H1 (cell line): ENCODE data around the gene UBE2V1. TPM values are rescaled to one million over a fixed set of nuclear protein-coding genes. Genes with fewer than 3 reads are reported as not detected.

Experiments
- CTCF ChIA-PET: fragments of 300-600 bp; sonication (Branson Sonifier 250); formaldehyde crosslinking; loops from one replicate; lab custom pipeline; 2021; ENCODE audit not compliant: partially characterized antibody; lab: Charles Lee
- POLR2A ChIA-PET: fragments of 300-600 bp; sonication (Branson Sonifier 250); formaldehyde crosslinking; loops from one replicate; lab custom pipeline; 2021; ENCODE audit warnings: inconsistent platforms; ENCODE audit not compliant: partially characterized antibody; lab: Charles Lee
- DNase-seq, 2 experiments: peaks; one replicate each; pipeline versions ENCODE4 v3.0.0 to v3.0.0-alpha.2; 2010 to 2022; ENCODE audit warnings: low spot score in 2 of 2, low read depth in 1 of 2, mixed read lengths in 1 of 2
- FAIRE-seq: peaks from 2 replicates; lab custom pipeline; 2011; peaks lifted over from hg19 to GRCh38; lab: Jason Lieb, UNC
- H2AFZ ChIP-seq: 2 replicates; pipeline ENCODE4 v1.8.1; 2012; ENCODE audit warnings: low read length, inconsistent platforms
- H2AK5ac ChIP-seq: 2 replicates; pipeline ENCODE4 v1.6.1; 2013; ENCODE audit warnings: low read depth, low read length
- H2BK120ac ChIP-seq: replicated peaks from 2 replicates; pipeline ENCODE3; 2013; ENCODE audit warnings: low read depth, low read length, inconsistent platforms
- H2BK12ac ChIP-seq: 2 replicates; pipeline ENCODE4 v1.6.1; 2013; ENCODE audit warnings: low read depth, low read length
- H2BK15ac ChIP-seq: 2 replicates; pipeline ENCODE4 v1.6.1; 2013; ENCODE audit warnings: low read length
- H2BK20ac ChIP-seq: 2 replicates; pipeline ENCODE4 v1.6.1; 2013; ENCODE audit warnings: low read length
- H2BK5ac ChIP-seq: 2 replicates; pipeline ENCODE4 v1.6.1; 2013; ENCODE audit warnings: low read depth, low read length
- H3K14ac ChIP-seq: 2 replicates; pipeline ENCODE4 v1.6.1; 2013; ENCODE audit warnings: inconsistent platforms; ENCODE audit not compliant: insufficient read length
- H3K18ac ChIP-seq: 2 replicates; pipeline ENCODE4 v1.6.1; 2013; ENCODE audit warnings: low read length; ENCODE audit errors: extremely low read depth
- H3K23ac ChIP-seq: 2 replicates; pipeline ENCODE4 v1.6.1; 2013; ENCODE audit warnings: inconsistent platforms; ENCODE audit not compliant: insufficient read length
- H3K23me2 ChIP-seq: 2 replicates; pipeline ENCODE4 v1.6.1; 2013; ENCODE audit warnings: low read depth, low read length
- H3K27ac ChIP-seq: 2 replicates; pipeline ENCODE4 v1.6.1; 2011; ENCODE audit warnings: low read depth, low read length, inconsistent platforms
- H3K27me3 ChIP-seq, 4 experiments: replicated peaks in 1 of 4; 1 replicate in 1 of 4; 2 replicates in 3 of 4; pipeline versions ENCODE4 v1.6.1 to v1.8.1; 2011 to 2013; ENCODE audit warnings: low read length in 3 of 4, mild to moderate bottlenecking in 3 of 4, inconsistent platforms in 2 of 4, mixed read lengths in 2 of 4, moderate library complexity in 1 of 4; ENCODE audit not compliant: control insufficient read depth in 3 of 4, insufficient read depth in 3 of 4; ENCODE audit errors: extremely low read depth in 1 of 4
- H3K36me3 ChIP-seq, 4 experiments: 2 replicates each; pipeline versions ENCODE4 v1.6.1 to v1.8.1; 2011 to 2013; ENCODE audit warnings: mild to moderate bottlenecking in 4 of 4, low read length in 3 of 4, moderate library complexity in 2 of 4, control low read depth in 1 of 4, inconsistent platforms in 1 of 4; ENCODE audit not compliant: insufficient read depth in 4 of 4, control insufficient read depth in 2 of 4
- H3K4ac ChIP-seq: replicated peaks from 2 replicates; pipeline ENCODE3; 2013; ENCODE audit warnings: low read length, low read depth, mixed read lengths, inconsistent platforms; ENCODE audit not compliant: insufficient read length
- H3K4me1 ChIP-seq, 4 experiments: replicated peaks in 1 of 4; 1 replicate in 1 of 4; 2 replicates in 3 of 4; pipeline versions ENCODE4 v1.6.1 to v1.8.1; 2011 to 2013; ENCODE audit warnings: low read length in 3 of 4, inconsistent platforms in 2 of 4, mixed read lengths in 1 of 4; ENCODE audit not compliant: insufficient read depth in 4 of 4, control insufficient read depth in 3 of 4
- H3K4me2 ChIP-seq, 2 experiments: 2 replicates each; pipeline versions ENCODE4 v1.6.1 to v1.8.1; 2011 to 2013; ENCODE audit warnings: low read depth in 2 of 2, low read length in 2 of 2, control low read depth in 1 of 2, inconsistent platforms in 1 of 2, mild to moderate bottlenecking in 1 of 2; ENCODE audit not compliant: insufficient read depth in 1 of 2
- H3K4me3 ChIP-seq, 4 experiments: fragments of 200-600, 300-600 bp in 1 of 4; sonication (generic), shearing (Covaris generic), sonication (Bioruptor Twin) in 1 of 4; 2 replicates each; pipeline versions ENCODE4 v1.5.1 to v1.8.1; 2011 to 2016; ENCODE audit warnings: low read length in 4 of 4, low read depth in 3 of 4, control low read depth in 2 of 4, inconsistent platforms in 2 of 4, mild to moderate bottlenecking in 2 of 4, mixed read lengths in 1 of 4, moderate library complexity in 1 of 4; ENCODE audit not compliant: insufficient read depth in 2 of 4; ENCODE audit errors: extremely low read depth in 1 of 4
- H3K56ac ChIP-seq: replicated peaks from 2 replicates; pipeline ENCODE3; 2013; ENCODE audit warnings: low read depth, mild to moderate bottlenecking, mixed read lengths, low read length, inconsistent platforms; ENCODE audit not compliant: insufficient read length
- H3K79me1 ChIP-seq: 2 replicates; pipeline ENCODE4 v1.6.1; 2013; ENCODE audit warnings: low read depth, low read length, control low read depth
- H3K79me2 ChIP-seq, 2 experiments: 2 replicates each; pipeline versions ENCODE4 v1.6.1 to v1.8.1; 2012 to 2013; ENCODE audit warnings: low read length in 2 of 2, mild to moderate bottlenecking in 2 of 2, inconsistent platforms in 1 of 2; ENCODE audit not compliant: insufficient read depth in 2 of 2, control insufficient read depth in 1 of 2
- H3K9ac ChIP-seq, 4 experiments: replicated peaks in 1 of 4; 1 replicate in 1 of 4; 2 replicates in 3 of 4; pipeline versions ENCODE4 v1.6.1 to v1.8.1; 2011 to 2013; ENCODE audit warnings: low read depth in 3 of 4, low read length in 3 of 4, control low read depth in 2 of 4, mild to moderate bottlenecking in 2 of 4, moderate library complexity in 2 of 4, inconsistent platforms in 1 of 4; ENCODE audit errors: extremely low read depth in 1 of 4
- H3K9me3 ChIP-seq, 2 experiments: 2 replicates each; pipeline versions ENCODE4 v1.6.1 to v1.8.1; 2012 to 2013; ENCODE audit warnings: mild to moderate bottlenecking in 2 of 2, moderate library complexity in 2 of 2, control low read depth in 1 of 2, inconsistent platforms in 1 of 2, low read depth in 1 of 2, low read length in 1 of 2, mixed read lengths in 1 of 2; ENCODE audit not compliant: insufficient read depth in 2 of 2
- H4K20me1 ChIP-seq, 2 experiments: replicated peaks in 1 of 2; 2 replicates each; pipeline versions ENCODE3 to v1.8.1; 2011 to 2013; ENCODE audit warnings: inconsistent platforms in 2 of 2, low read length in 2 of 2, mild to moderate bottlenecking in 1 of 2; ENCODE audit not compliant: insufficient read depth in 2 of 2, control insufficient read depth in 1 of 2
- H4K5ac ChIP-seq: 2 replicates; pipeline ENCODE4 v1.6.1; 2013; ENCODE audit warnings: low read length, low read depth, mixed read lengths, inconsistent platforms; ENCODE audit not compliant: insufficient read length
- H4K8ac ChIP-seq: 2 replicates; pipeline ENCODE4 v1.8.0; 2013; ENCODE audit warnings: mild to moderate bottlenecking, moderate library complexity, low read length, inconsistent platforms; ENCODE audit not compliant: insufficient read depth; ENCODE audit errors: extremely low read depth
- H4K91ac ChIP-seq: replicated peaks from 2 replicates; pipeline ENCODE3; 2013; ENCODE audit warnings: low read length, mixed read lengths, inconsistent platforms; ENCODE audit not compliant: insufficient read length
- BCL11A ChIP-seq, 2 experiments: IDR thresholded peaks; one replicate each; pipeline ENCODE4 v1.6.1; 2011; ENCODE audit warnings: low read depth in 2 of 2, low read length in 2 of 2, mild to moderate bottlenecking in 2 of 2
- CTBP2 ChIP-seq: IDR thresholded peaks from 2 replicates; pipeline ENCODE4 v1.7.0; 2011; ENCODE audit warnings: borderline replicate concordance, mild to moderate bottlenecking, moderate library complexity, mixed read lengths, low read length; ENCODE audit not compliant: insufficient read depth, insufficient read length
- KDM4A ChIP-seq: IDR thresholded peaks from one replicate; pipeline ENCODE4 v1.7.1; 2012; ENCODE audit warnings: low read depth, mild to moderate bottlenecking, moderate library complexity, low read length, inconsistent platforms; ENCODE audit not compliant: severe bottlenecking
- KDM5A ChIP-seq: fragments of 200-600 bp; IDR thresholded peaks from 2 replicates; pipeline ENCODE4 v1.7.1; 2012; ENCODE audit warnings: mild to moderate bottlenecking, low read length, inconsistent platforms, mixed read lengths
- MAFK ChIP-seq: IDR thresholded peaks from 2 replicates; pipeline ENCODE4 v1.6.1; 2012; ENCODE audit warnings: low read depth, mild to moderate bottlenecking, improper control_type of control experiment, low read length
- POLR2A ChIP-seq, 2 experiments: IDR thresholded peaks; 1 replicate in 1 of 2; 2 replicates in 1 of 2; pipeline ENCODE4 v1.6.1; 2011; ENCODE audit warnings: low read depth in 2 of 2, low read length in 2 of 2, mild to moderate bottlenecking in 2 of 2; ENCODE audit errors: control extremely low read depth in 1 of 2
- RAD21 ChIP-seq, 2 experiments: IDR thresholded peaks in 1 of 2; conservative IDR thresholded peaks in 1 of 2; 2 replicates each; pipeline ENCODE4 v1.6.1; 2011; ENCODE audit warnings: low read depth in 2 of 2, low read length in 2 of 2, improper control_type of control experiment in 1 of 2, inconsistent platforms in 1 of 2, mild to moderate bottlenecking in 1 of 2, moderate library complexity in 1 of 2
- SIRT6 ChIP-seq: IDR thresholded peaks from one replicate; pipeline ENCODE4 v1.7.1; 2012; ENCODE audit warnings: low read length, inconsistent platforms
- SP2 ChIP-seq: IDR thresholded peaks from 2 replicates; pipeline ENCODE4 v1.6.1; 2012; ENCODE audit warnings: mild to moderate bottlenecking, low read length, inconsistent platforms
- SP4 ChIP-seq: IDR thresholded peaks from 2 replicates; pipeline ENCODE4 v1.6.1; 2012; ENCODE audit warnings: low read length, inconsistent platforms
- SUZ12 ChIP-seq: fragments of 200-600 bp; sonication (generic); IDR thresholded peaks from 2 replicates; pipeline ENCODE4 v1.6.1; 2012; ENCODE audit warnings: mild to moderate bottlenecking, inconsistent platforms, low read length, moderate library complexity, mixed read lengths
- TBP ChIP-seq: IDR thresholded peaks from 2 replicates; pipeline ENCODE4 v1.6.1; 2011; ENCODE audit warnings: low read depth, low read length, improper control_type of control experiment
- ZNF274 ChIP-seq: IDR thresholded peaks from 2 replicates; pipeline ENCODE4 v1.7.0; 2012; ENCODE audit warnings: low read length, borderline replicate concordance; ENCODE audit errors: extremely low read depth
- WGBS, 2 experiments: shearing (Covaris generic) in 1 of 2; methylation state at CpG; one replicate each; pipeline versions ENCODE4 v1.1.6 to v1.1.7; 2013 to 2015; ENCODE audit warnings: low lambda C conversion rate in 2 of 2, mixed read lengths in 2 of 2, inconsistent platforms in 1 of 2, low coverage in 1 of 2, missing lambda C conversion rate in 1 of 2; ENCODE audit not compliant: insufficient replicate concordance in 2 of 2, insufficient coverage in 1 of 2, insufficient read length in 1 of 2; ENCODE audit errors: extremely low coverage in 1 of 2, missing lambda C conversion rate in 1 of 2; 5-methylcytosine and 5-hydroxymethylcytosine counted together
- polyA plus RNA-seq, 7 experiments: library from polyadenylated mRNA; depleted of rRNA in 3 of 7; stranded (reverse) in 5 of 7; unstranded in 2 of 7; fragments of >200 nt in 5 of 7; fragments of 200-250 nt in 2 of 7; gene quantifications; 1 replicate in 5 of 7; 2 replicates in 1 of 7; 4 replicates in 1 of 7; pipeline versions ENCODE4 v1.2.1 to v1.2.3, GENCODE V29; 2011 to 2013; ENCODE audit warnings: missing spikeins in 2 of 7, mixed read lengths in 2 of 7
- total RNA-seq: library from RNA; stranded (reverse); fragmentation: NEBNext Ultra II Directional; extraction: Animal tissue kit (Norgen Biotek cat#: 25700); gene quantifications from 2 replicates; pipeline ENCODE4 v1.2.1, GENCODE V29; 2021

UBE2V1 gene
- total and polyA plus RNA-seq, 2 of the 8 experiments (the other 6 are each of a cell fraction or from before 2014, with no cell fraction given) = 141 to 184 TPM

GRCh38 chr20:50039706-50040431, 73.1 kb downstream of the UBE2V1 start:
- H4K5ac ChIP-seq = no peak overlapping the region
- no peaks in the 10 kb centered on the region for H3K79me2 ChIP-seq
- H3K9me3 ChIP-seq = no peaks in the 10 kb centered on the region
- TF ChIP-seq SP4 (no peak), CTBP2 (no peak), BCL11A (IDR thresholded peaks at IDR 0.05; ENCODE audit: low read depth in 2 of 2, low read length in 2 of 2) (no peak), KDM5A (no peak), RAD21 (IDR thresholded peaks at IDR 0.05 in 1 of 2, conservative IDR thresholded peaks at IDR 0.05 in 1 of 2; ENCODE audit: low read depth in 2 of 2, low read length in 2 of 2) (no peak), KDM4A (no peak), SP2 (no peak), POLR2A (IDR thresholded peaks at IDR 0.05; ENCODE audit: control extremely low read depth in 1 of 2, low read depth in 2 of 2, low read length in 2 of 2) (no peak), SUZ12 (no peak), ZNF274 (no peak), SIRT6 (no peak), MAFK (no peak), TBP (no peak)
- no peak overlapping the region for H3K23ac ChIP-seq
- ChIA-PET CTCF (interaction anchor here (0.5 to 2.0 kb wide), 4 partner anchors 12 to 214 kb away, joined by 3 to 8 read pairs (median 5); no protein-coding TSS in a partner anchor), POLR2A (interaction anchor here (0.9 to 2.1 kb wide), 5 partner anchors 9 to 58 kb away, joined by 3 to 5 read pairs (median 3); no protein-coding TSS in a partner anchor)
- no peaks in the 10 kb centered on the region for H3K79me1 ChIP-seq
- no peak overlapping the region for H3K9ac ChIP-seq
- H3K27me3 ChIP-seq = no peaks in the 10 kb centered on the region
- H2BK20ac ChIP-seq = no peak overlapping the region
- no peaks in the 10 kb centered on the region for H3K23me2 ChIP-seq
- H3K56ac ChIP-seq = no peak overlapping the region
- no peak overlapping the region for H4K91ac ChIP-seq
- H2BK15ac ChIP-seq = no peak overlapping the region
- no peak overlapping the region for H2AFZ ChIP-seq
- H2AK5ac ChIP-seq = no peak overlapping the region
- WGBS, 2 experiments = 85% methylated on average over 10 of the region's 10 CpGs; no CpG with 5 or more reads in 1 of the 2 experiments
- no peak overlapping the region for H3K4ac ChIP-seq
- peaks cover 0 to 17% (median 5%) of the 10 kb centered on the region in 4 experiments; a peak in 4 of 7 replicates for H3K4me1 ChIP-seq
- no peak overlapping the region for H4K8ac ChIP-seq
- no peak overlapping the region for H2BK5ac ChIP-seq
- H3K14ac ChIP-seq = no peak overlapping the region
- H3K27ac ChIP-seq = no peak overlapping the region
- no peak overlapping the region for H3K18ac ChIP-seq
- no peaks in the 10 kb centered on the region for H4K20me1 ChIP-seq
- no peak overlapping the region for H2BK120ac ChIP-seq
- no peak overlapping the region for H3K4me3 ChIP-seq
- no peaks in the 10 kb centered on the region for H3K36me3 ChIP-seq
- H2BK12ac ChIP-seq = 0 out of 2 replicates have a peak overlapping the region, but pooled peaks have one; percentile 27
- H3K4me2 ChIP-seq = no peak overlapping the region
- DNase-seq = no peak
- FAIRE-seq = no peak
